ENCODE data around the gene GABRA4.

GABRA4 gene

GRCh38 chr4:46924789-46925529, 68.4 kb downstream of the GABRA4 start:
- no peak for DNase-seq

DNA sequence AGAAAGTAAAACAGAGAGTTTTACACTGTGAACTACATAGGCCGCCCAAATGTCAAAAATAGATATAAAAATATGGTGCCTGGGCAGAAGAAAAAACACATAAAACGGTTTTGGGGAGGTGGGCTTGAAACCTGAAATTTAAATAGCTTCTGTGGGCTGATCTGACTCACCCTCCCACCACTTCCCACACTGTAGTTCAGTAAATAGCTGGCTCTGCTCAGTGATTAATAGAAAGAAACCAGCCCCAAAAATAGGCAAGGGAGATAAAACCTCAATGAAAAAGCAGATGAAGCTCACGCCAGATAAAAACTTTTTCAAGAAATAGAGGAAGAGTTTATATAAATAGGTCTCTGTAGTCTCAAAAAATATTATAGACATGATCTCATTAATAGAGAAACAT, 71.2 kb downstream of the GABRA4 start:
- DNase-seq = no peak

GRCh38 chr4:46909078-46909477, 84.3 kb downstream of the GABRA4 start, which contains the start of gene COX7B2:
COX7B2 (minus strand) TSS chr4:46909245; CDS start chr4:46735192, 174,053 bp downstream.
- no peak for DNase-seq

DNA sequence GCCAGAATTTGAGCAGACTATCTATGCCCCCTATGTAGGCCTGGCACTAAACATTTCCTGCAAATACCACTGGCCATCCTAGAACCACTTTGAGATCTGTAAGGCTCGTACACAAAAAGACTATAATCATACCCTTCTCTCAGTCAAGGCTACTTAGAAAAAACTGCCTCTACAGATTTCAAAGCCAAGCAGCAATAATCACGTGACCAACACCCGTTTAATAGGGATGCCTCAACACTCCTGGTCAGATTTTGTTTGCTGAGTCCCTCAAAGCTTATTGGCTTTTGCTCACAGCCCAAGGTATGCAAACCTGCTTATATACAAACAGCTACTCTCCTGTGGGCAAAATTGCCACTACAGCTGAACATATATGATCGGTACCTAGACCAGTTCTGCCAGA, 85.2 kb downstream of the GABRA4 start:
- DNase-seq = no peak

DNA sequence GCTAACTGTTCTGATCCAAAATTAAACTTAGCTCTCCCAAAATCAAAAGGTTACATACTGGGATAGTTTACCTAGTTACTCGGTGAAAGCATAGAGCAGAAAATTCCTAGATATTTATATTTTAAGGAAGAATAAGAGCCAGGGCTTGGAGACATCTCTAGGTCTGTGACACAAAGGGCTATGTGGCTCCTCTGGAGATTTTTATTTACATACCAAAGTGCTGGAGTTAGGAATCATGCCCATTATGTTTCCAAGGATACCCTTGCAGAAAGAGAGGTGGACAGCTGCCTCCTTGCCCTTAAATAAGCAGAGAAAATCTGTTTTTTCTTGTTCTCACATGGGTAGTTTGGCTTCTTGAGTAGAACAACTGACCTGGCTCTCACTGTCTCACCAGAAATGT, 93.3 kb downstream of the GABRA4 start:
- no peak for DNase-seq

DNA sequence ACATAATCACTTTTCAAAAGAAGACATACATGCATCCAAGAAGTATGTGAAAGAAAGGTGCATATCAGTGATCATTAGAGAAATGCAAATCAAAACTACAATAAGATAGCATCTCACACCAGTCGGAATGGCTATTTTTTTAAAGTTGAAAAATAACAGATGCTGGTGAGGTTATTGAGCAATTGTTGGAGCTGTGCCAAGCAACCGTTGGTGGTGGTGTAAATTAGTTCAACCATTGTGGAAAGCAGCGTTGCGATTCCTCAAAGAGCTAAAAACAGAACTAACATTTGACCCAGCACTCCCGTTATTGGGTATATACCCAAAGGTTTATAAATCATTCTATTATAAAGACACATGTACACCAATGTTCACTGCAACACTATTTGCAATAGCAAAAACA, 98.6 kb downstream of the GABRA4 start:
- DNase-seq = no peak

- DNase-seq = no peak
Measured at GRCh38 chr4:46890056-46890455, 103.3 kb downstream of the GABRA4 start.

- DNase-seq = no peak
Measured at GRCh38 chr4:46889410-46889809, 104.0 kb downstream of the GABRA4 start.

DNA sequence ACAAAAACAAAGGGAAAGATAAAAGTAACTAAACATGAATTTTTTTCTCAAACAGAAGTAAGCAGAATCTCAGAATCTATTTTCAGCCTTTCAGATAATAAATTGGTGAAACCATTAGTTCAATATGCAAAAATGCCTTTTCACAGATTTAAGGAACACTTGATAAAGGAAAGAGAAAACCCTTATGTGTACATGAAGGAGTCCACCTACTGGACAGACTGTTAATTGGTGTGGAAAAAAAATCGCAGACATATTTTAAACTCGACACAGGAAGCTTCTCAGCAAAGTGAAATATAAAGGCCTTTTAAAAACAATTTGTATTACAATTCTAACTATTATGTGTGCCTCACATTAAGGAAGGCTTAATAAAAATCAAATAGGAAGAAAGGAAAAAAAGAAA, 106.7 kb downstream of the GABRA4 start:
- DNase-seq = no peak

- no peak for DNase-seq
Measured at GRCh38 chr4:46878641-46879040, 114.7 kb downstream of the GABRA4 start.

DNA sequence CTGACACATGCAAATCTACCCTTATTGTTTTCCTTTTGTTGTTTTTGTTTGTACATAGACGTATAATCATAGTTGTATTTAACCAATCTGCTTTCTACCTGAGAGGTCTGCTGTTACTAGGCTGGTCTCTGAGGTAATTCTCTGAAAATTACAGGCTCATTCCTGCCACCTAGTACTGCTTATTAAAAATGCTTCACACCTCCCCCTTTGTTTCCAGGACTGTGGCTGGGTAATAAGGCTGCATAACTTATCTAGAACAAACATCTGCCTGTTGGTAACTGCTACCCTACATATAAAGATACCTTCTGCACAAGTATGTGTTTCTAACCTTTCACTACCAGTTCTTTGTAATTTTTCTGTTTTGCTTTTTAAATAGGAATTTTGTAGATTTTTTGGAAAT, 118.6 kb downstream of the GABRA4 start:
- no peak for DNase-seq

DNA sequence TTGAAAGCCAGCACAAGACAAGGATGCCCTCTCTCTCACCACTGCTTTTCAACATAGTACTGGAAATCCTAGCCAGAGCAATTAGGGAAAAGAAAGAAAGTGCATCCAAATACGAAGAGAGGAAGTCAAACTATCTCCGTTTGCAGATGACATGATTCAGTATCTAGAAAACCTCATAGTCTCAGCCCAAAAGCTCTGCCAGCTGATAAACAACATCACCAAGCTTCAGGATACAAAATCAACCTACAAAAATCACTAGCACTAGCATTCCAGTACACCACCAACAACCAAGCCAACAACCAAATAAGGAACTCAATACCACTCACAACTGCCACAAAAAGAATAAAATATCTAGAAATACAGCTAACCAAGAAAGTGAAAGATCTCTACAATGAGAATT, 123.0 kb downstream of the GABRA4 start:
- DNase-seq = no peak

All from NCI-H1436 treated with DMSO at 0.1 percent for 48 hours (cell line).